ENCODE data around the gene NFKBIA. TPM values are rescaled to one million over a fixed set of nuclear protein-coding genes. Genes with fewer than 3 reads are reported as not detected.

NFKBIA gene
- total RNA-seq, 1 experiment from 2014 or later = 29.3 TPM

- TF ChIP-seq TEAD4 (CRISPR knock-in tag; IDR thresholded peaks at IDR 0.05) (no peak), ZNF425 (CRISPR knock-in tag; conservative IDR thresholded peaks at IDR 0.05) (no peak), USF2 (CRISPR knock-in tag; IDR thresholded peaks at IDR 0.05) (no peak)
These were observed 52.7 kb downstream of the NFKBIA start (continued) for GRCh38 chr14:35351897-35352273.

Other genes starting within 250 kb of the NFKBIA start
- 197 to 215 TPM (median 210 TPM) in 3 replicates for gene PSMA6, start 112.4 kb downstream of the NFKBIA start, total RNA-seq (2021)
- 0.07 TPM in 1 of 3 replicates, not detected in the others for gene INSM2, start 129.4 kb upstream of the NFKBIA start, total RNA-seq (2021)